ENCODE results near the gene C1QTNF1.

- TF ChIP-seq CTCF (IDR thresholded peaks at IDR 0.05; ENCODE audit: low read length) = no peak
- TF ChIP-seq EZH2 (optimal IDR thresholded peaks at IDR 0.05; ENCODE audit: low read depth, low read length) = no peak
- no peak for TF ChIP-seq EZH2phosphoT487 (IDR thresholded peaks at IDR 0.05; ENCODE audit: low read length)
These were observed 56.9 kb downstream of the C1QTNF1 start for GRCh38 chr17:79080761-79081290.
